ENCODE results near the gene RABEPK. TPM values are rescaled to one million over a fixed set of nuclear protein-coding genes. Genes with fewer than 3 reads are reported as not detected.

The RABEPK gene
- total and polyA plus RNA-seq, 10 of the 15 experiments (the other 5 are each of a cell fraction or from before 2014, with no cell fraction given): 26.9 to 59.8 (median 39.4) TPM

- H2AFZ ChIP-seq (ENCODE audit: control insufficient read depth, low read depth, low read length): no peak overlapping the region
- peaks cover 6 to 22% of the 10 kb centered on the region in 2 experiments for H3K36me3 ChIP-seq (ENCODE audit: control insufficient read depth in 2 of 2, insufficient read depth in 2 of 2, low read length in 1 of 2)
- no peak overlapping the region for H3K4me2 ChIP-seq (ENCODE audit: control insufficient read depth, insufficient read depth)
- FAIRE-seq (peak; percentile 59), DNase-seq (ENCODE audit: low read depth, low spot score) (no peak), ATAC-seq (no peak)
- no peak overlapping the region for H3K4me3 ChIP-seq
- H3K27me3 ChIP-seq (replicated peaks in 1 of 2; ENCODE audit: control insufficient read depth in 2 of 2, insufficient read depth in 2 of 2, low read length in 1 of 2): no peaks in the 10 kb centered on the region
- ChIA-PET SMC1A (ENCODE audit: uncharacterized antibody, unreplicated experiment) (interaction anchor here (1.2 kb wide), 1 partner anchor 225 kb away, joined by 3 read pairs; no protein-coding TSS in a partner anchor), CTCF (interaction anchor here (1.4 kb wide), 1 partner anchor 10 kb away, joined by 9 read pairs; no protein-coding TSS in a partner anchor), RAD21 (ENCODE audit: unreplicated experiment) (no interaction called here), POLR2A (no interaction called here)
- H3K4me1 ChIP-seq (ENCODE audit: control insufficient read depth, insufficient read depth, low read length): no peaks in the 10 kb centered on the region
- intact Hi-C loops (cut with micrococcal nuclease; ENCODE audit: unreplicated experiment) (no loop called here), in situ Hi-C loops (cut with MboI) (no loop called here)
- H4K20me1 ChIP-seq (ENCODE audit: control insufficient read depth, insufficient read depth): no peaks in the 10 kb centered on the region
- H3K9me3 ChIP-seq (replicated peaks; ENCODE audit: control insufficient read depth, insufficient read depth, low read length): no peaks in the 10 kb centered on the region
- no peak overlapping the region for H3K9ac ChIP-seq (ENCODE audit: control insufficient read depth, insufficient read depth, low read length)
- H3K79me2 ChIP-seq (ENCODE audit: control insufficient read depth, insufficient read depth, low read length): no peaks in the 10 kb centered on the region
- no TSS peak for BruUV-seq (replicated peaks)
- no peak overlapping the region for H3K27ac ChIP-seq (ENCODE audit: control insufficient read depth, insufficient read depth)
- WGBS (ENCODE audit: insufficient coverage, insufficient replicate concordance, low lambda C conversion rate, missing lambda C conversion rate): 95% methylated on average over 4 of the region's 4 CpGs
- no peak for TF ChIP-seq MEF2B (IDR thresholded peaks at IDR 0.05; ENCODE audit: partially characterized antibody, poor library complexity, severe bottlenecking)
- TF ChIP-seq ESRRA (IDR thresholded peaks at IDR 0.05; ENCODE audit: low read length): no peak
Measured at GRCh38 chr9:125153712-125154367, 46.5 kb upstream of the RABEPK start.

DNA sequence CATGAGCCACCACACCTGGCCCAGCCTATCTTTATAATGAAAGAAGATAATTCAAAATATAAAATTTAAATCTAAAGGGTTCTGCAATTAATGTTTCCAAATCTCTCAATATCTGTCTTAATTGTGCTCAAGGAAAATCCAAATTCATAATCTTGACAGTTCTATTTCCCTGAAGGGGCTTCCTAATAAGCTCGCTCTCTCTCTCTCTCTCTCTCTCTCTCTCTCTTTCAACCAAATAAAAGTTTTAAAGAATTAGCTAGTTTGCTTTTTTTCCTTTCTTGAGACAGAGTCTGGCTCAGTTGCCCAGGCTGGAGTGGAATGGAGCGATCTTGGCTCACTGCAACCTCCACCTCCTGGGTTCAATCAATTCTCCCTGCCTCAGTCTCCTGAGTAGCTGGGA, 43.8 kb upstream of the RABEPK start:
- FAIRE-seq (no peak), ATAC-seq (no peak), DNase-seq (ENCODE audit: low read depth, low spot score) (no peak)
- TF ChIP-seq KLF5 (IDR thresholded peaks at IDR 0.05; ENCODE audit: partially characterized antibody) (no peak), MXI1 (IDR thresholded peaks at IDR 0.05; ENCODE audit: low read depth, low read length) (no peak), JUND (IDR thresholded peaks at IDR 0.05; ENCODE audit: low read depth, low read length) (no peak), NR2C2 (IDR thresholded peaks at IDR 0.05; ENCODE audit: borderline replicate concordance, control insufficient read depth, insufficient read length, low read depth) (no peak), ESRRA (IDR thresholded peaks at IDR 0.05; ENCODE audit: low read length) (no peak), DPF2 (IDR thresholded peaks at IDR 0.05) (no peak)
- TF ChIP-seq, protein P1, sequence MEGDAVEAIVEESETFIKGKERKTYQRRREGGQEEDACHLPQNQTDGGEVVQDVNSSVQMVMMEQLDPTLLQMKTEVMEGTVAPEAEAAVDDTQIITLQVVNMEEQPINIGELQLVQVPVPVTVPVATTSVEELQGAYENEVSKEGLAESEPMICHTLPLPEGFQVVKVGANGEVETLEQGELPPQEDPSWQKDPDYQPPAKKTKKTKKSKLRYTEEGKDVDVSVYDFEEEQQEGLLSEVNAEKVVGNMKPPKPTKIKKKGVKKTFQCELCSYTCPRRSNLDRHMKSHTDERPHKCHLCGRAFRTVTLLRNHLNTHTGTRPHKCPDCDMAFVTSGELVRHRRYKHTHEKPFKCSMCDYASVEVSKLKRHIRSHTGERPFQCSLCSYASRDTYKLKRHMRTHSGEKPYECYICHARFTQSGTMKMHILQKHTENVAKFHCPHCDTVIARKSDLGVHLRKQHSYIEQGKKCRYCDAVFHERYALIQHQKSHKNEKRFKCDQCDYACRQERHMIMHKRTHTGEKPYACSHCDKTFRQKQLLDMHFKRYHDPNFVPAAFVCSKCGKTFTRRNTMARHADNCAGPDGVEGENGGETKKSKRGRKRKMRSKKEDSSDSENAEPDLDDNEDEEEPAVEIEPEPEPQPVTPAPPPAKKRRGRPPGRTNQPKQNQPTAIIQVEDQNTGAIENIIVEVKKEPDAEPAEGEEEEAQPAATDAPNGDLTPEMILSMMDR (IDR thresholded peaks at IDR 0.05 in 2 of 3, conservative IDR thresholded peaks at IDR 0.05 in 1 of 3; ENCODE audit: control insufficient read depth in 2 of 3, extremely low read depth in 1 of 3, insufficient read depth in 1 of 3, low read depth in 3 of 3, low read length in 3 of 3): no peak
- TF ChIP-seq, protein P2, sequence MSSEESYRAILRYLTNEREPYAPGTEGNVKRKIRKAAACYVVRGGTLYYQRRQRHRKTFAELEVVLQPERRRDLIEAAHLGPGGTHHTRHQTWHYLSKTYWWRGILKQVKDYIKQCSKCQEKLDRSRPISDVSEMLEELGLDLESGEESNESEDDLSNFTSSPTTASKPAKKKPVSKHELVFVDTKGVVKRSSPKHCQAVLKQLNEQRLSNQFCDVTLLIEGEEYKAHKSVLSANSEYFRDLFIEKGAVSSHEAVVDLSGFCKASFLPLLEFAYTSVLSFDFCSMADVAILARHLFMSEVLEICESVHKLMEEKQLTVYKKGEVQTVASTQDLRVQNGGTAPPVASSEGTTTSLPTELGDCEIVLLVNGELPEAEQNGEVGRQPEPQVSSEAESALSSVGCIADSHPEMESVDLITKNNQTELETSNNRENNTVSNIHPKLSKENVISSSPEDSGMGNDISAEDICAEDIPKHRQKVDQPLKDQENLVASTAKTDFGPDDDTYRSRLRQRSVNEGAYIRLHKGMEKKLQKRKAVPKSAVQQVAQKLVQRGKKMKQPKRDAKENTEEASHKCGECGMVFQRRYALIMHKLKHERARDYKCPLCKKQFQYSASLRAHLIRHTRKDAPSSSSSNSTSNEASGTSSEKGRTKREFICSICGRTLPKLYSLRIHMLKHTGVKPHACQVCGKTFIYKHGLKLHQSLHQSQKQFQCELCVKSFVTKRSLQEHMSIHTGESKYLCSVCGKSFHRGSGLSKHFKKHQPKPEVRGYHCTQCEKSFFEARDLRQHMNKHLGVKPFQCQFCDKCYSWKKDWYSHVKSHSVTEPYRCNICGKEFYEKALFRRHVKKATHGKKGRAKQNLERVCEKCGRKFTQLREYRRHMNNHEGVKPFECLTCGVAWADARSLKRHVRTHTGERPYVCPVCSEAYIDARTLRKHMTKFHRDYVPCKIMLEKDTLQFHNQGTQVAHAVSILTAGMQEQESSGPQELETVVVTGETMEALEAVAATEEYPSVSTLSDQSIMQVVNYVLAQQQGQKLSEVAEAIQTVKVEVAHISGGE (CRISPR knock-in tag; IDR thresholded peaks at IDR 0.05): no peak
- Histone ChIP-seq H3K9me3 (replicated peaks; ENCODE audit: control insufficient read depth, insufficient read depth, low read length) (no peaks in the 10 kb centered on the region), H3K9ac (ENCODE audit: control insufficient read depth, insufficient read depth, low read length) (no peak overlapping the region), H3K4me2 (ENCODE audit: control insufficient read depth, insufficient read depth) (no peak overlapping the region), H2AFZ (ENCODE audit: control insufficient read depth, low read depth, low read length) (no peak overlapping the region), H4K20me1 (ENCODE audit: control insufficient read depth, insufficient read depth) (no peaks in the 10 kb centered on the region), H3K36me3 (ENCODE audit: control insufficient read depth in 2 of 2, insufficient read depth in 2 of 2, low read length in 1 of 2) (peaks cover 5 to 19% of the 10 kb centered on the region in 2 experiments; a peak in 3 of 4 replicates), H3K4me1 (ENCODE audit: control insufficient read depth, insufficient read depth, low read length) (no peaks in the 10 kb centered on the region), H3K79me2 (ENCODE audit: control insufficient read depth, insufficient read depth, low read length) (peaks cover 2% of the 10 kb centered on the region; the same call in 1 of the 2 replicates), H3K4me3 (no peak overlapping the region), H3K27me3 (replicated peaks in 1 of 2; ENCODE audit: control insufficient read depth in 2 of 2, insufficient read depth in 2 of 2, low read length in 1 of 2) (no peaks in the 10 kb centered on the region), H3K27ac (ENCODE audit: control insufficient read depth, insufficient read depth) (no peak overlapping the region)
- ChIA-PET POLR2A (interaction anchor here (0.6 kb wide), 1 partner anchor 379 kb away, joined by 3 read pairs; no protein-coding TSS in a partner anchor), RAD21 (ENCODE audit: unreplicated experiment) (no interaction called here), CTCF (interaction anchor here (0.9 to 1.1 kb wide), 2 partner anchors 14 to 29 kb away, joined by 3 read pairs; no protein-coding TSS in a partner anchor), SMC1A (ENCODE audit: uncharacterized antibody, unreplicated experiment) (no interaction called here)
- 86% methylated on average over 2 of the region's 2 CpGs for WGBS (ENCODE audit: insufficient coverage, insufficient replicate concordance, low lambda C conversion rate, missing lambda C conversion rate)
- BruUV-seq (replicated peaks): no TSS peak
- in situ Hi-C loops (cut with MboI) (no loop called here), intact Hi-C loops (cut with micrococcal nuclease; ENCODE audit: unreplicated experiment) (no loop called here)
